ENCODE data around the gene TMPRSS6. TPM values are rescaled to one million over a fixed set of nuclear protein-coding genes. Genes with fewer than 3 reads are reported as not detected.

Gene TMPRSS6
- total and polyA plus RNA-seq, 2 of the 13 experiments (the other 11 are each of a cell fraction or from before 2014, with no cell fraction given), result 4.2 to 4.8 TPM

GRCh38 chr22:37023743-37024338 is 85.7 kb downstream of the TMPRSS6 start (continued):
- TF ChIP-seq ARID4A (CRISPR knock-in tag; IDR thresholded peaks at IDR 0.05; ENCODE audit: borderline replicate concordance), result peak; percentile 81
- peak; percentile 31; the same call in 1 of the 2 replicates for TF ChIP-seq ZZZ3 (CRISPR knock-in tag; IDR thresholded peaks at IDR 0.05; ENCODE audit: borderline replicate concordance)
- TF ChIP-seq GATAD2A (CRISPR knock-in tag; IDR thresholded peaks at IDR 0.05), result peak; percentile 82
- no peak for TF ChIP-seq ZNF670 (CRISPR knock-in tag; IDR thresholded peaks at IDR 0.05; ENCODE audit: borderline replicate concordance)
- no peak for TF ChIP-seq RELA (CRISPR knock-in tag; IDR thresholded peaks at IDR 0.05)
- no peak for TF ChIP-seq ZNF772 (CRISPR knock-in tag; IDR thresholded peaks at IDR 0.05)
- no peak for TF ChIP-seq RFX5 (IDR thresholded peaks at IDR 0.05; ENCODE audit: low read depth, low read length)
- no peak for TF ChIP-seq MED8 (CRISPR knock-in tag; IDR thresholded peaks at IDR 0.05; ENCODE audit: insufficient replicate concordance)
- TF ChIP-seq, protein P1, sequence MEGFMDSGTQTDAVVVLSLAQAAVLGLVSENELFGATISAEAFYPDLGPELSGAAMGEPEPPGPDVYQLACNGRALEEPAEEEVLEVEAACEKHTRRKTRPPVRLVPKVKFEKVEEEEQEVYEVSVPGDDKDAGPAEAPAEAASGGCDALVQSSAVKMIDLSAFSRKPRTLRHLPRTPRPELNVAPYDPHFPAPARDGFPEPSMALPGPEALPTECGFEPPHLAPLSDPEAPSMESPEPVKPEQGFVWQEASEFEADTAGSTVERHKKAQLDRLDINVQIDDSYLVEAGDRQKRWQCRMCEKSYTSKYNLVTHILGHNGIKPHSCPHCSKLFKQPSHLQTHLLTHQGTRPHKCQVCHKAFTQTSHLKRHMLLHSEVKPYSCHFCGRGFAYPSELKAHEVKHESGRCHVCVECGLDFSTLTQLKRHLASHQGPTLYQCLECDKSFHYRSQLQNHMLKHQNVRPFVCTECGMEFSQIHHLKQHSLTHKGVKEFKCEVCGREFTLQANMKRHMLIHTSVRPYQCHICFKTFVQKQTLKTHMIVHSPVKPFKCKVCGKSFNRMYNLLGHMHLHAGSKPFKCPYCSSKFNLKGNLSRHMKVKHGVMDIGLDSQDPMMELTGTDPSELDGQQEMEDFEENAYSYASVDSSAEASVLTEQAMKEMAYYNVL (CRISPR knock-in tag; IDR thresholded peaks at IDR 0.05; ENCODE audit: borderline replicate concordance), result no peak
- TF ChIP-seq ZNF530 (CRISPR knock-in tag; IDR thresholded peaks at IDR 0.05; ENCODE audit: low read depth), result no peak
- no peak for TF ChIP-seq MZF1 (CRISPR knock-in tag; IDR thresholded peaks at IDR 0.05; ENCODE audit: borderline replicate concordance)
- no peak for TF ChIP-seq PHF5A (CRISPR knock-in tag; IDR thresholded peaks at IDR 0.05; ENCODE audit: low read depth, unreplicated experiment)
- no peak for TF ChIP-seq NFE2L1 (CRISPR knock-in tag; IDR thresholded peaks at IDR 0.05; ENCODE audit: borderline replicate concordance)
- 0 out of 2 replicates have a peak, but pooled peaks have one; percentile 60 for TF ChIP-seq HMGXB3 (CRISPR knock-in tag; IDR thresholded peaks at IDR 0.05; ENCODE audit: borderline replicate concordance)
- no peak for TF ChIP-seq ASH2L (IDR thresholded peaks at IDR 0.05; ENCODE audit: insufficient read length, low read depth, low read length)
- TF ChIP-seq, protein P2, sequence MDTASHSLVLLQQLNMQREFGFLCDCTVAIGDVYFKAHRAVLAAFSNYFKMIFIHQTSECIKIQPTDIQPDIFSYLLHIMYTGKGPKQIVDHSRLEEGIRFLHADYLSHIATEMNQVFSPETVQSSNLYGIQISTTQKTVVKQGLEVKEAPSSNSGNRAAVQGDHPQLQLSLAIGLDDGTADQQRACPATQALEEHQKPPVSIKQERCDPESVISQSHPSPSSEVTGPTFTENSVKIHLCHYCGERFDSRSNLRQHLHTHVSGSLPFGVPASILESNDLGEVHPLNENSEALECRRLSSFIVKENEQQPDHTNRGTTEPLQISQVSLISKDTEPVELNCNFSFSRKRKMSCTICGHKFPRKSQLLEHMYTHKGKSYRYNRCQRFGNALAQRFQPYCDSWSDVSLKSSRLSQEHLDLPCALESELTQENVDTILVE (CRISPR knock-in tag; IDR thresholded peaks at IDR 0.05), result no peak
